Measurements from ENCODE around the gene CALML4. TPM values are rescaled to one million over a fixed set of nuclear protein-coding genes. Genes with fewer than 3 reads are reported as not detected.

CALML4 gene
- total RNA-seq, 2 experiments from 2014 or later, result 28.7 to 32.5 TPM

- no peaks in the 10 kb centered on the region for H4K20me1 ChIP-seq (ENCODE audit: insufficient read depth, low read length)
- no peak for TF ChIP-seq EZH2phosphoT487 (IDR thresholded peaks at IDR 0.05; ENCODE audit: borderline replicate concordance, low read depth, low read length)
- no peak; the same call in 1 of the 2 replicates for TF ChIP-seq CTCF (conservative IDR thresholded peaks at IDR 0.05; ENCODE audit: low read length)
- peaks cover 10% of the 10 kb centered on the region for H3K36me3 ChIP-seq (ENCODE audit: insufficient read depth, low read length)
- no peaks in the 10 kb centered on the region for H3K9me2 ChIP-seq (ENCODE audit: insufficient read depth, low read length)
- no peaks in the 10 kb centered on the region for H3K9me3 ChIP-seq (ENCODE audit: low read length)
- intact Hi-C loops (cut with micrococcal nuclease; ENCODE audit: unreplicated experiment), result loop anchor here (1.0 to 5.0 kb wide), 5 partner anchors 40 to 447 kb away; partner anchors contain the start of gene PIAS1
- peak; percentile 92 for DNase-seq (ENCODE audit: low spot score)
- H3K4me2 ChIP-seq (ENCODE audit: low read length), result peak within 1 kb of the TSS; percentile 89
- H2AFZ ChIP-seq (ENCODE audit: low read length), result peak within 1 kb of the TSS; percentile 88
- no TSS peak for BruUV-seq (replicated peaks)
- ChIA-PET POLR2A (interaction anchor here (0.6 to 0.7 kb wide), 2 partner anchors 14 to 67 kb away, joined by 3 read pairs; no protein-coding TSS in a partner anchor), CTCF (ENCODE audit: unreplicated experiment) (no interaction called here)
- H3K4me3 ChIP-seq (ENCODE audit: low read depth, low read length, poor library complexity, severe bottlenecking), result peak within 1 kb of the TSS; percentile 80
- H3K4me1 ChIP-seq (ENCODE audit: insufficient read depth, low read length, poor library complexity, severe bottlenecking), result peaks cover 49% of the 10 kb centered on the region
- H3K79me2 ChIP-seq (ENCODE audit: insufficient read depth, low read depth, low read length), result peaks cover 46% of the 10 kb centered on the region
- H3K27ac ChIP-seq (ENCODE audit: low read depth, low read length, poor library complexity, severe bottlenecking), result peak within 1 kb of the TSS; percentile 80
These were observed 24.4 kb upstream of the CALML4 start, which contains the start of gene CLN6 for GRCh38 chr15:68229386-68230156. Gene CLN6 (minus strand): TSS chr15:68229728. CDS start chr15:68229584, 144 bp downstream.

GRCh38 chr15:68228971-68229385 is 23.8 kb upstream of the CALML4 start:
- Histone ChIP-seq H3K4me3 (ENCODE audit: low read depth, low read length, poor library complexity, severe bottlenecking) (peak overlapping the region; percentile 80), H3K36me3 (ENCODE audit: insufficient read depth, low read length) (peaks cover 16% of the 10 kb centered on the region), H3K27ac (ENCODE audit: low read depth, low read length, poor library complexity, severe bottlenecking) (peak overlapping the region; percentile 80), H3K4me1 (ENCODE audit: insufficient read depth, low read length, poor library complexity, severe bottlenecking) (peaks cover 55% of the 10 kb centered on the region), H3K4me2 (ENCODE audit: low read length) (peak overlapping the region; percentile 89), H4K20me1 (ENCODE audit: insufficient read depth, low read length) (no peaks in the 10 kb centered on the region), H3K9me2 (ENCODE audit: insufficient read depth, low read length) (no peaks in the 10 kb centered on the region), H3K9me3 (ENCODE audit: low read length) (no peaks in the 10 kb centered on the region), H3K79me2 (ENCODE audit: insufficient read depth, low read depth, low read length) (peaks cover 52% of the 10 kb centered on the region), H2AFZ (ENCODE audit: low read length) (no peak overlapping the region; the same call in 1 of the 2 replicates)
- TF ChIP-seq CTCF (conservative IDR thresholded peaks at IDR 0.05; ENCODE audit: low read length) (no peak), EZH2phosphoT487 (IDR thresholded peaks at IDR 0.05; ENCODE audit: borderline replicate concordance, low read depth, low read length) (no peak)
- DNase-seq (ENCODE audit: low spot score), result peak; percentile 54
- ChIA-PET CTCF (ENCODE audit: unreplicated experiment) (no interaction called here), POLR2A (interaction anchor here (0.6 to 1.2 kb wide), 4 partner anchors 13 to 68 kb away, joined by 3 to 4 read pairs (median 3); no protein-coding TSS in a partner anchor)
- intact Hi-C loops (cut with micrococcal nuclease; ENCODE audit: unreplicated experiment), result loop anchor here (1.0 to 5.0 kb wide), 6 partner anchors 20 to 447 kb away; partner anchors contain the start of gene PIAS1
- BruUV-seq (replicated peaks), result no TSS peak

All from OCI-LY7 (cell line).